Activated T-helper 17 cell treated with anti-CD3 and anti-CD28 coated beads, Interleukin-2, amount 50 U/mL, for 72 hours (primary cell): ENCODE data around the gene ZRSR2. TPM values are rescaled to one million over a fixed set of nuclear protein-coding genes. Genes with fewer than 3 reads are reported as not detected.

Source experiments
- total RNA-seq, 2 donors: library from RNA; stranded (reverse); gene quantifications; one replicate each; pipeline ENCODE4 v1.2.3, GENCODE V29; 2022

The ZRSR2 gene
- total RNA-seq, 2 donors from 2014 or later = 10.0 to 11.6 TPM

Other genes starting within 250 kb of the ZRSR2 start
- under 1 TPM in 1 of 2 donors, not detected in 1; 0.16 TPM for gene ACE2, start 189.5 kb upstream of the ZRSR2 start, total RNA-seq
- under 1 TPM in 1 of 2 donors, not detected in 1; 0.85 TPM for gene CLTRN, start 125.7 kb upstream of the ZRSR2 start, total RNA-seq
- 10 to 100 TPM; 14.5 to 45.9 TPM for gene CA5B, start 52.2 kb upstream of the ZRSR2 start, total RNA-seq
- 10 to 100 TPM; 20.6 to 25.2 TPM for gene AP1S2, start 64.3 kb downstream of the ZRSR2 start, total RNA-seq